NCI-H1694 (cell line): ENCODE measurements around the gene CTBP2.

Source experiments
- DNase-seq: peaks from one replicate; lab custom pipeline; 2025; lab: John Stamatoyannopoulos, UW

Gene CTBP2

GRCh38 chr10:125159932-125160855, at the start of gene CTBP2:
Gene CTBP2 (minus strand): TSS chr10:125160563.
- no peak for DNase-seq

- DNase-seq, result no peak
These were observed 49.4 kb upstream of the CTBP2 start for GRCh38 chr10:125209591-125210355.

- no peak for DNase-seq
These were observed 48.6 kb upstream of the CTBP2 start for GRCh38 chr10:125208854-125209565.

- no peak for DNase-seq
These were observed 46.3 kb upstream of the CTBP2 start for GRCh38 chr10:125206623-125207022.

GRCh38 chr10:125205431-125205830, 45.1 kb upstream of the CTBP2 start:
- DNase-seq, result no peak

GRCh38 chr10:125204400-125204799, 44.0 kb upstream of the CTBP2 start:
- no peak for DNase-seq

- DNase-seq, result no peak
These were observed 42.9 kb upstream of the CTBP2 start for GRCh38 chr10:125203186-125203800.

GRCh38 chr10:125201791-125202622, 41.6 kb upstream of the CTBP2 start:
- DNase-seq, result no peak

- no peak for DNase-seq
These were observed 40.8 kb upstream of the CTBP2 start for GRCh38 chr10:125201108-125201524.

GRCh38 chr10:125200396-125200795, 40.0 kb upstream of the CTBP2 start:
- no peak for DNase-seq

- DNase-seq, result no peak
These were observed 38.9 kb upstream of the CTBP2 start for GRCh38 chr10:125199270-125199669.

- DNase-seq, result no peak
These were observed 34.5 kb upstream of the CTBP2 start for GRCh38 chr10:125194814-125195213.

- DNase-seq, result no peak
These were observed 33.0 kb upstream of the CTBP2 start for GRCh38 chr10:125193306-125193877.

GRCh38 chr10:125192620-125193019, 32.3 kb upstream of the CTBP2 start:
- DNase-seq, result no peak

- DNase-seq, result no peak
These were observed 31.6 kb upstream of the CTBP2 start for GRCh38 chr10:125192005-125192404.

- DNase-seq, result no peak
These were observed 30.6 kb upstream of the CTBP2 start for GRCh38 chr10:125190946-125191345.

- no peak for DNase-seq
These were observed 30.1 kb upstream of the CTBP2 start for GRCh38 chr10:125190414-125190813.

GRCh38 chr10:125189162-125189561, 28.8 kb upstream of the CTBP2 start:
- no peak for DNase-seq

- DNase-seq, result no peak
These were observed 27.2 kb upstream of the CTBP2 start for GRCh38 chr10:125187238-125188194.
